PC-9 (cell line): Measurements from ENCODE around the gene DAPK1. TPM values are rescaled to one million over a fixed set of nuclear protein-coding genes. Genes with fewer than 3 reads are reported as not detected.

Experiments used
- BruUV-seq: library from RNA; stranded (reverse); fragments of 400-500 nt; replicated peaks from 2 replicates; lab custom pipeline; 2021; lab: Mats Ljungman, UMichigan
- CTCF ChIA-PET: fragments of 300-600 bp; sonication (Branson Sonifier 250); formaldehyde crosslinking; loops from one replicate; lab custom pipeline; 2022; ENCODE audit warnings: antibody characterized with exemption; lab: Charles Lee
- POLR2A ChIA-PET: fragments of 300-600 bp; sonication (Branson Sonifier 250); formaldehyde crosslinking; loops from one replicate; lab custom pipeline; 2022; ENCODE audit warnings: antibody characterized with exemption; ENCODE audit not compliant: unreplicated experiment; lab: Charles Lee
- DNase-seq, 2 experiments: peaks; one replicate each; pipeline versions ENCODE4 v3.0.0 to v3.0.0-alpha.2; 2015 to 2022; ENCODE audit warnings: mixed read lengths in 1 of 2
- H2AFZ ChIP-seq: fragments of 200-600 bp; sonication (generic); 2 replicates; pipeline ENCODE4 v1.8.1; 2017; ENCODE audit warnings: antibody characterized with exemption
- H3F3A ChIP-seq: fragments of 200-600 bp; sonication (generic); 2 replicates; pipeline ENCODE4 v1.8.1; 2017; ENCODE audit warnings: antibody characterized with exemption, mild to moderate bottlenecking, low read depth; ENCODE audit not compliant: insufficient read depth
- H3K27ac ChIP-seq: fragments of 200-600 bp; sonication (generic); 2 replicates; pipeline ENCODE4 v1.6.1; 2016; ENCODE audit warnings: mixed run types
- H3K27me3 ChIP-seq: fragments of 200-600 bp; sonication (generic); 2 replicates; pipeline ENCODE4 v1.6.1; 2016; ENCODE audit warnings: low read depth, mixed run types; ENCODE audit not compliant: insufficient read depth
- H3K36me3 ChIP-seq: fragments of 200-600 bp; sonication (generic); 2 replicates; pipeline ENCODE4 v1.6.1; 2016; ENCODE audit warnings: low read depth, mixed run types
- H3K4me1 ChIP-seq: fragments of 200-600 bp; sonication (generic); replicated peaks from 2 replicates; pipeline ENCODE4 v1.6.1; 2016; ENCODE audit warnings: mixed run types; ENCODE audit not compliant: insufficient read depth
- H3K4me2 ChIP-seq: fragments of 200-600 bp; sonication (generic); 2 replicates; pipeline ENCODE4 v1.6.1; 2017; ENCODE audit warnings: mixed run types
- H3K4me3 ChIP-seq: fragments of 200-600 bp; sonication (generic); 2 replicates; pipeline ENCODE4 v1.6.1; 2016; ENCODE audit warnings: mixed run types
- H3K79me2 ChIP-seq: fragments of 200-600 bp; sonication (generic); 2 replicates; pipeline ENCODE4 v1.6.1; 2017; ENCODE audit warnings: low read depth, mixed run types
- H3K9me2 ChIP-seq: fragments of 200-600 bp; sonication (generic); 2 replicates; pipeline ENCODE4 v1.8.1; 2017; ENCODE audit warnings: mild to moderate bottlenecking; ENCODE audit not compliant: insufficient read depth
- H3K9me3 ChIP-seq: fragments of 200-600 bp; sonication (generic); 2 replicates; pipeline ENCODE4 v1.8.1; 2016; ENCODE audit warnings: low read depth; ENCODE audit not compliant: insufficient read depth
- H4K20me1 ChIP-seq: fragments of 200-600 bp; sonication (generic); 2 replicates; pipeline ENCODE4 v1.8.1; 2017; ENCODE audit not compliant: insufficient read depth
- CTCF ChIP-seq: fragments of 200-600 bp; sonication (generic); conservative IDR thresholded peaks from 2 replicates; pipeline ENCODE4 v1.6.1; 2017; ENCODE audit warnings: mixed run types, antibody characterized with exemption, mild to moderate bottlenecking, moderate library complexity
- EZH2 ChIP-seq: fragments of 200-600 bp; sonication (generic); IDR thresholded peaks from 2 replicates; pipeline ENCODE4 v1.8.0; 2017; ENCODE audit warnings: antibody characterized with exemption, low read depth
- intact Hi-C: fragments of 100-400 bp; cut with micrococcal nuclease; formaldehyde crosslinking; loops from one replicate; pipeline ENCODE4 v1.10.0; 2022; ENCODE audit not compliant: unreplicated experiment
- total RNA-seq: library from RNA; stranded (reverse); gene quantifications from 2 replicates; pipeline ENCODE4 v1.2.3, GENCODE V29; 2021

The DAPK1 gene
- total RNA-seq, 1 experiment from 2014 or later = 100 TPM

DNA sequence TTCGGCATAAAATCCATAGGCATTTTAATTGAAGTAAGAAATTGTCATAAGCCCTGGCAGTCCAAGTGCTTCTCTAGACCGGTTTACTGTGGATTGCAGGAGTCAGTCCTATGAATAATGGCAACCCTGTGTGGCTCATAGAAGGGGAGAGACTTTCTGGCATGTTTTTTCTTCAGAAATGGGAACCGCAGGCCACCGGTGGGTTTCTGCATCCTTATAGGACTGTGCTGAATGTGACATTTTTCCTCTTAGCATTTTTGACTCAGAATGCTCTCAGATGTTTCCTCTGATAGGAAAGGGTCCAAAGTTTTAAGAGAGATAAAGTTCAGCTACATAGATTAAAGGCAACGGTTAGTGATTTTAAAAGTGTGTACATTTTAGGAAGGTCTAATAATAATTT lies 6.3 kb downstream of the DAPK1 start:
- no peak overlapping the region for H3K4me2 ChIP-seq
- intact Hi-C loops = loop anchor here (2.0 to 5.0 kb wide), 4 partner anchors 67 to 138 kb away; no protein-coding TSS in a partner anchor
- peaks cover 25% of the 10 kb centered on the region for H3K36me3 ChIP-seq
- H3K4me1 ChIP-seq = peaks cover 79% of the 10 kb centered on the region
- no peak overlapping the region for H2AFZ ChIP-seq
- BruUV-seq = no TSS peak
- no peak for DNase-seq
- no peaks in the 10 kb centered on the region for H3K27me3 ChIP-seq
- H3K9me2 ChIP-seq = no peaks in the 10 kb centered on the region
- H3F3A ChIP-seq = peaks cover 49% of the 10 kb centered on the region
- H3K27ac ChIP-seq = no peak overlapping the region
- H3K4me3 ChIP-seq = no peak overlapping the region
- H4K20me1 ChIP-seq = 0 out of 2 replicates have a peak, but pooled peaks cover 3% of the 10 kb centered on the region
- H3K79me2 ChIP-seq = peaks cover 67% of the 10 kb centered on the region
- ChIA-PET POLR2A (no interaction called here), CTCF (no interaction called here)
- TF ChIP-seq EZH2 (no peak), CTCF (no peak)
- no peaks in the 10 kb centered on the region for H3K9me3 ChIP-seq

- no peaks in the 10 kb centered on the region for H3K9me3 ChIP-seq
- H3F3A ChIP-seq = peaks cover 43% of the 10 kb centered on the region
- no peak for DNase-seq
- H3K9me2 ChIP-seq = no peaks in the 10 kb centered on the region
- H4K20me1 ChIP-seq = 0 out of 2 replicates have a peak, but pooled peaks cover 3% of the 10 kb centered on the region
- H3K27ac ChIP-seq = no peak overlapping the region
- TF ChIP-seq CTCF = no peak
- no peak for TF ChIP-seq EZH2
- POLR2A ChIA-PET = no interaction called here
- BruUV-seq = no TSS peak
- H3K27me3 ChIP-seq = no peaks in the 10 kb centered on the region
- CTCF ChIA-PET = no interaction called here
- no peak overlapping the region for H3K4me3 ChIP-seq
- H2AFZ ChIP-seq = no peak overlapping the region
- peaks cover 69% of the 10 kb centered on the region for H3K4me1 ChIP-seq
- intact Hi-C loops = loop anchor here (5.0 kb wide), 1 partner anchor 137 kb away; no protein-coding TSS in a partner anchor
- H3K4me2 ChIP-seq = 0 out of 2 replicates have a peak overlapping the region, but pooled peaks have one; percentile 22
- peaks cover 57% of the 10 kb centered on the region for H3K79me2 ChIP-seq
- peaks cover 25% of the 10 kb centered on the region for H3K36me3 ChIP-seq
Observed at GRCh38 chr9:87504938-87505337, 7.3 kb downstream of the DAPK1 start.

- ChIA-PET POLR2A (no interaction called here), CTCF (no interaction called here)
- DNase-seq = peak in 1 of 2 experiments; percentile 53
- peak overlapping the region; percentile 35 for H3K27ac ChIP-seq
- 0 out of 2 replicates have a peak, but pooled peaks cover 3% of the 10 kb centered on the region for H4K20me1 ChIP-seq
- peak overlapping the region; percentile 22; the same call in 1 of the 2 replicates for H3K4me2 ChIP-seq
- no peak overlapping the region for H2AFZ ChIP-seq
- H3K27me3 ChIP-seq = no peaks in the 10 kb centered on the region
- H3K9me2 ChIP-seq = no peaks in the 10 kb centered on the region
- peaks cover 25% of the 10 kb centered on the region for H3K36me3 ChIP-seq
- H3K4me1 ChIP-seq = peaks cover 58% of the 10 kb centered on the region
- H3F3A ChIP-seq = peaks cover 38% of the 10 kb centered on the region
- no peaks in the 10 kb centered on the region for H3K9me3 ChIP-seq
- TF ChIP-seq CTCF = no peak
- H3K79me2 ChIP-seq = peaks cover 55% of the 10 kb centered on the region
- no TSS peak for BruUV-seq
- H3K4me3 ChIP-seq = no peak overlapping the region
- intact Hi-C loops = no loop called here
Observed at GRCh38 chr9:87505869-87506678, 8.4 kb downstream of the DAPK1 start.
